Body of pancreas (tissue), 4 donors: ENCODE measurements around the gene MAGEA12.
"Not testable (repeated sequence)": the region's sequence is repeated elsewhere in the genome, so short reads cannot be mapped to it uniquely, and the experiment has no call there.

Experiments
- CTCF ChIP-seq, 7 experiments: fragments of 450-650 bp in 4 of 7; fragments of 200-600 bp in 3 of 7; sonication (generic) in 3 of 7; IDR thresholded peaks; one replicate each; pipeline ENCODE4 v1.5.1; 2016 to 2019; ENCODE audit warnings: antibody characterized with exemption in 7 of 7
- POLR2A ChIP-seq, 3 donors: fragments of 450-650 bp; IDR thresholded peaks; one replicate each; pipeline ENCODE4 v1.6.1; 2016; ENCODE audit warnings: antibody characterized with exemption in 3 of 3, mild to moderate bottlenecking in 2 of 3

- TF ChIP-seq POLR2A, CTCF (IDR thresholded peaks at IDR 0.05): not testable (repeated sequence)
Measured at GRCh38 chrX:152713815-152714787, 19.5 kb upstream of the MAGEA12 start, which contains the start of gene MAGEA2B.
